Stimulated activated CD4-positive, alpha-beta T cell treated with anti-CD3 and anti-CD28 coated beads, TNF-alpha, amount 100 ng/mL, for 4 hours (primary cell): ENCODE data around the gene GHRHR.

Source experiments
- DNase-seq, 3 experiments: peaks; one replicate each; pipeline ENCODE4 v3.0.0-alpha.2; 2020; ENCODE audit warnings: low read depth in 3 of 3

Gene GHRHR

DNA sequence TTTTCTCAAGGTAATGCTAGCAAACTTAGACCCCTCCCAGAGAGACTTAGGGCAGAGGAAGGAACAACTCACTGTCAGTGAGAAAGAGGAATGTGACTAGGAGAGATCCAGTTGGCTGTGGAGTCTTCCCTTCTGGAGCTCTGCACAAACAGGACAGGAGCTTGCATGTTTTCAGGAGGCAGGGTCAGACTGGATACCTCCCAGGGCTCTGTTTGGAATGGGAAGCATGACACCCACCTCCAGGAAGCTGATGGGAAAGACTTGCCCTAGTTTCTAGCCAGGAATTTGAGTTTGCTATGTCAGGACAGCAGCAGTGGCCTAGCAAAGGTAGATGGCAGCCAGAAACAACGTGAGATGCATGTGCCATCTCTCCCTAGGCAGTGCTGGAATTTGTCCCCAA, 40.6 kb downstream of the GHRHR start:
- DNase-seq, result no peak

DNA sequence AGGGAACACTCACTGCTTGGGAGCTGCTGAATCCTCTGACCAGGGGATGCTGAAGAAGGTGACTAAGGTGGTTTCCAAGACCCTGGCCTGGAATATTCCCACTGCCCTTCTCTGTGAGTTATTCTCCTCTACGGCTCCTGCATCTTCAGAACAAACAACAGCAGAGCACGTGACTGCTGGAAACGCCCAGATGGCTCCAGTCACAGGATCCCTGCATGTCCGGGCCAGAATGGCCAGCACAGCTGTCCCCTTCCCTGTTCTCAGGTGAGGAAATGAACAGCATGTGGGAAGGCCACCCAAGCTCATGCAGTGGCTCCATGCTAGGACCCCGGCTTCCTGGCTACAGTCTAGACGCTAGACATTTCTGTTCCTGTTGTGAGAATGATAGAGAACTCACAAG, 43.1 kb downstream of the GHRHR start:
- DNase-seq, result no peak

DNA sequence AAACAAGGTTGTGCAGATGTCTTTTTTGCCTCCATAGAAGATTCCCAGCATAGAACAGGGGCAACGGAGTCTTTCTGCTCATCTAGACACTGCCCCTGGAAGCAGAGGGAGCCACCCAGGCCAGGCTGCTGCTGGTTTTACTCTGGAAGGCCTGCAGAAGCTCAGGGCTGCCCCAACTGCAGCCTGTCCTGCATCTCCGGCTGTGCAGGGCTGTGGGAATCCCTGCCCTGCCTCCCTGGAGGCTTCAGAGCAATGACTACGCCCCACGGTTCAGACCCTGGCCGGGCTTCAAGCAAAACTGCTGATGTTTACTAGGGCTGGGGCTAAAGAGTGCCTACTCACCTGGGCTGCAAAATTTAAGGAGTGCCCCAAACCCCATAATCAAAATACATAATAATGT, 43.9 kb downstream of the GHRHR start:
- DNase-seq, result no peak

DNA sequence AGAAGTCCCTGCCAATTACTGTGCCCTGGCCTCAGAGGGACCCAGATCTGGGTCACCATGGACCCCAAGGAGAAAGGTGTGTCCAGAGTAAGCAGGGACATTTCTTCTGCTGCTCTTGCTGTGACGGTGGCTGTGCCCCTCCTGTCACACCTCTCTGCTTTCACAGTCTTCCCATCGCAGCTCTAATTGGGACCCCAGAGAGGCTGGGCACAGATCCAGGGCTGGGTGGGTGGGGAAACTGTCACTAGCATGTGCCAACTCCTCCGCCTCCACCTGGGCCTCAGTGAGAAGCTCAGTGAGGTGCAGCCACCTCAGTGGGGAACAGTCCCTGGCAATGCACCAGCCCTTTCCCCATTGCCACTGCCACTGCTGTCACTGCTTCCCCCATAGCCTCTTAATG, 51.1 kb downstream of the GHRHR start:
- no peak for DNase-seq

DNA sequence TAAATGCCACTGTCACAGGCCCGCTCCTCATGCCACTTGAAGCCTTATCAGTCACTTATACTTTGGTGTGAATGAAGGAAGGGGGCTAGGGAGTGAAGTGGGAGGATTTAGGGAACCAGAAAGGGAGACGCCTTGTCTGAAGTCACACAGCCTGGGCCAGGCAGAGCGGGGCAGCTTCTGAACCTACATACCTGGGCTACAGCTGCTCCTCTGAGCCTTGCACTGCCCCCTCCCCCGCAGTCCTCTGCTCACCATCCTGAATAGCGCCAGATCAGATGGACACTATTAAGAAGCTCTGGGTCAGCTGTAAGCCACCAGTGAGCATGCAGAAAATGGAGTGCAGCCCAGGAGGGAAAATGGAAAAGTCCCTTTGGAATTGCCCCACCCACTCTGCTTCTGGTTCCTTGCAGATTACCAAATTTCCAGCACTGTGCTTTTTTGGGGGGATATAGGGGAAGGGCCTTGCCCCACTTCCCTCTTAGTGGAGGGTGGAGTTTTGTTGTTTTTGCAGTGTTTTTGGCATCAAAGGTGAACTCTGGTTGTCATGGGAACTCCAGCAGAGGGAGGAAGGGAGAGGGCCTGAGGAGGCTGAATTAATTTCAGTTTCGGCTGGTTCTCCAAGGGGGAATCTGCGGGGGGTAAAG, 53.4 kb downstream of the GHRHR start:
- no peak for DNase-seq

DNA sequence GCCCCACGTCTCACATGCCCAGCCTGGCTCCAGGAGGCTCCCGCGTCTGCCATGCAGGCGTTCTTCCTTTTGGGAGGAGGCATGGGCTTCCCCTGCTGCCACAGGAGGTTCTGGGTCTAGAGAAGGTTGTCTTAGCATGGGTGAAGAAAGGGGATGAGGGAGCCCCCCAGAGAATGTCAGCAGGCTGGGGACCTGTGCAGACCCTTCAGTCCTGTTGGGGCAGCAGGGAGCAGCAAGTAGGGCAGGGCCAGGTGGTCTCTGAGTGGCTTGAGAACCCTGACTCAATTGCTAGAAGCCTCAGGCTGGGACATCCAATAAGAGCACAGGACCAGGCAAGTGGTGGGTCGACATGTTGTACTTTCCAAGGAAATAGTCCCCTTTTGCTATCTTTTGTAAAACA, 54.0 kb downstream of the GHRHR start:
- DNase-seq, result no peak

DNA sequence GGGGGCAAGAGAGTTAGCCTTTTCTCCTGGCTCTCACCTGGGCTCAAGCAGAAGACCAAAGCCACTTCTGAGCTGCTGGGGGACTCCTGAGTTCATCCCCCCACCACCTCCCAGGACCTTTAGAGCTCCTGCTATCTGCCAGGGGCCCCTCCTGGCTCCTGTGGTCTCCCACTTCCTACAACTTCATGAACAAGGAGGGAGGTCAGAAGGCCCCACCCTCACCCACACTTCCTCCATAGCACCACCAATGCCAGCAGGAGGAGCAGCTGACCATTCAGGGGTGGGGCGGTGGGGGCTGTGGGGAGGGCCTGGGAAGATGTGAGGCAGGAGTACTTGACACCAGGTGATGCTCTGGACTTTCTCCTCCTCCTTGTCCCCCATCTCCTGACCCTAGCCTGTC, 55.8 kb downstream of the GHRHR start:
- DNase-seq, result no peak

DNA sequence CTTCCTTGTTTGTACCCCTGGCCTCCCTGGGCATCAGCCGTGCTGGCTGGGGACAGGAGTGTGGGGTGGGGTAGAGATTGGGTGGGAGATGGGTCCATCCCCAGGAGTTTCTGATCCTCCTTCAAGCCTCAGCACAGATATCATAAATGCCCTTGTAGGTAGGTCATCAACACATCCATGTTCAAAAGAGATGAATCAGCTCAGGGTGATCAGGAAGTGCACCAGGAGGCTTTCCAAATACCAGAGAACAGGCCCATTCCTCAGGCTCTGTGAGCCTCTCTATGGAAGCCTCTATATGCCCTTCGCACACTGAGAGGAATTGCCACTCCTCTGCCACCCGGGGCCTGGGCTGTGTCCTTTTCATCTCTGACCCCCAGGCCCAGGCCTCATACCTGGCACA, 56.4 kb downstream of the GHRHR start:
- DNase-seq, result no peak

DNA sequence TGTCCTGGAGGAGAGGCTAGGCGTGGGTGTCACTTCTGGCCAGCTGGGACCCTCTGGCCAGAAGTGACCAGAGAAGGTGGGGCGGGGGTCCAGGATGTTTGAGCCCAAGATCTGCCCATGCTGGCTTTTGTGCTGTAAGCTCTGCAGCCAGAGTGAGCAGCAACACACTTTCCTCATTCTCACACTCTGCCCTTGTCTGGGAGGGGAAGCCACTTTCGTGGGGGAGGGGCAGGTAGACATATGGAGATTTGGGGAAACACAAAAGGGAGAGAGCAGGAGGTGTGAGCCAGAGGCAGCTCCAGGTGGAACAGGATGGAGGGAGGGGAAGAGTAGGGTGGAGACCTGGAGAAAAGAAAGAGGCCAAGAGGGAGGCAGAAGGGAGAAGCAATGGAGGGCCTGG, 56.9 kb downstream of the GHRHR start:
- DNase-seq, result no peak

DNA sequence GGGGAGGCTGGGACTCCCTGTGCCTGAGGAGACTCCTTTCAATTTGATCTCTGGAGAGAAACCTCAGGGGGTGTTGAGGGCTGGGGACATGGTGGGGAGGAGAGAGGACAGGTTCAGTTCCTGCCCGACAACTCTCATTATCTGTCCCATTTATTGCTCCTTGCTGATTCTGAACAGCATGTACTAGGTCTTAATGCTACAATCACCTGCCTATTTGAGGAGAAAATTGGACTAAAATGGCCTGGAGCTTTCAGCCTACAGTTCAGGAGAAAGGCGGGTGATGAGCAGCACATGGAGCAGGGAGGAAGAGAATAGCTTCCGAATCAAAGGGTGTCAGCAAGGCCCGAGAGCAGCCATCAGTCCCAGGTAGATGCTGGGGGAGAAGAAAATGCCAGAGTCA, 58.4 kb downstream of the GHRHR start:
- no peak for DNase-seq

DNA sequence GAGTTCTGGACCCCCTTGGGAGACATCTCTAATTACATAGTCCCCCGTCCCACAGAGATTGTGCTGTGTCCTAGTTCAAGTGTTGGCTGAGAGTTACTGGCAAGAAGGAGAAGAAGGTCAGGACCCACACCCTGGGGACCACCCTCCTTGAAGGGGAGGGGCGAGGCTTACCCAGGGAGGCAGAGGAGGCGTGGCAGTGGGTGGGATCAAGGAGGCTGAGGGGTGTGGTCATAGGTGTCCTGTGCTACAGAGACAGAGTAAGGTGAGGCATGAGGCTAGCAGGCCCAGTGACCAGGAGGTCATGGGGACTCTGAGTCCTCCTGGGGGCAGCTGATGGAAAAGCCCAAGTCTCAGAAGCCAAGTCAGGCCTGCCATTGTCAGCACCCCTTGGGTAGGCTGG, 59.0 kb downstream of the GHRHR start:
- no peak for DNase-seq

DNA sequence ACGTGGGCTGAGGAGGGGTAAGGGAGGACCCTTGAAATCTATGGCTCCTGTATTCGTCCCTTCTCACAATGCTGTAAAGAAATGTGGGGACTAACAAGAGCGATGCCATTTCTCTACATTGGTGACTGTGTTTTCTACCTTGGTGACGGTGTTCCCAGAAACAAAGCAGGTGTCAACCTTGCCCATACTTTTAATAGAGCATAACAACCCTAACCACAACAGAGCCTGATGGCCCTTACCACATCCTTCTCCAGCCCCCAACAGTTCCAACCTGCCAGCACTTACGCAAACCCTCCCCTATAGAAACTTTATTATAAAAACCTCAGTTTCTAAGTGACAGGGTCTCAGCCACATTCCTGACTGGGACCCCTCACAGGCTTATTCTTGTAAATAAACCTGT, 60.1 kb downstream of the GHRHR start:
- DNase-seq, result no peak

DNA sequence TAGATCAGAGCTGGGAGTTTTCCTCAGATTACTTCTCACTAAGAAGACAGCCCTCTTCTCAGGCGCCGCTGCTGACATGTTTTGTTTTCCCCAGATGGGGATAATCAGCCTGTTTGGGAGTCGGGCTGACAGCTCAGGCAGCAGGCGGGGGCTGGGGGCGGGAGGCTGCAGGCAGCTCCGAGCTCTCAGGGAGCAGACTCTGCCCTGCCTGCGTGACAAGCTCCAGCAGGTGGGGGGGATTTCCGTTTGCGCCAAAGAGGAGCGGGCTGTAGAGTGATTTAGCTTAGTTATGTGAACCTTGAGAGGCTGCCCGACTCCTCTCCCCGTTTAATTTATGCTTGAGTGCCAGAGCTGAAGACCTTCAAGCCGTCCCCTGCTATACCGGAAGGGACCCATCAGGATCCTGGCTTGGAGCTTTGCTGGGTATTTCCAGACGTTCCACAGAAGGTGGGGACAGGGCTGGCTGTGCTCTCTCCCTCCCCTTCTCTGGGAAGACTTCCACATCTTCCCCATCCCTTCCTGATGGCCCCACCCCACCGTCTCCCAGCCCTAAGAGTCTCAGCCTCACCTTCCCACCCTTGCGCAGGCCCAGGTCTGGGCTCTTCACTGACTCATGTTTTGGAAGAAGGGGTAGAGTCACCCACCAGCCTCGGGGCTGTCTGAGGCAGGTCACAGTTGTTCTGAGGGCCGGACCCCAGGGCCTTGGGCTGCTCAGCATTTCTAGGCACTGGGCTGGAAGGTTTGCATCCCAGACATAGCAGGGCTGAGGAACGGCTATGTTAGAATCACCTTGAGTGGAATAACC, 63.6 kb downstream of the GHRHR start:
- DNase-seq, result no peak

DNA sequence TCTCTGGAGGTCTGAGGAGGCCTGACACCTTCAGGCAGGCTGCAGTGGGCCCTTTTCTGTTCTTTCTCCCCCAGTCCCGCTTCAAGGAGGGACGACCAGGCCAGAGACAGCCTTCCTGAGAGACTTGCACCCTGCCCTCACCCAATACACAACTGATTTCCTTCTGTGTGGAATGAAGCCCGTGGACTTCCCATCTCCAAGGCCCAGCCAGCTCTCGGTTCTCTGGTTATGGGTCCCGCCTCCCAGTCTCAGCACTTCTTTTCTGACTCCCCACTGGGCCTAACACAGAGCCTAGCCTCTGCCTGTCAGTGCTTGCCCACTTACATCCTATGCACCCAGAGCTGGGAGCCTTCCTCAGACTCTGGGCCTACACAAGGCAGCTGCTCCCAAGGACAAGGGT, 64.3 kb downstream of the GHRHR start:
- no peak for DNase-seq

DNA sequence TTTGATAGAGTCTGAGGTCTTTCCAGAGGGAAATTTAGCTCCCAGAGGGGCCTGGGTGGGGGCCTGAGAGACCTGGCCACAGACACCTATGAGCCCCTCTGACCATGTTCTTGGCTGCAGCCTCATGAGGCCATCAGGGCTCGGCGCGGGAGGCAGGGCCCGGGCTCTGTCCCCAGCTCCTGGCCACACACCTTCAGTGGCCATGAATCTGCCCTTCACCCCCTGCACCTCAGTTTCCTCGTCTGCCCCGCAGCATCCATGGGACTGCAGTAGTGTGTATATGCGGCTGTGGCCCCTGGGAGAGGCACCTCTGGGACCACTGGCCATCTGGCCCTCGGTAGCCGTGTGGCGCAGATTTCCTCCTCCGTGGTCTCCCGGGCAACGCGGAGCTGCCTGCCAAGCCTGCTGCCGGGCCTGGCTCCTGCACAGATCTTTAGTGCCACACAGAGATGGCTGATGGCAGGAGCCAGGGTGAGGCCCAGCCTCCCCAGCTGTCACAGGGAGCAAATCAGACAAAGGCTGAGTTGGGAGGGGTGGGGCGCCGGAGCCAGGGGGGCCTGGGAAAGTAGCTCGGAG, 64.8 kb downstream of the GHRHR start:
- no peak for DNase-seq
